Liver (tissue), 9 donors: ENCODE measurements around the gene IGF2. TPM values are rescaled to one million over a fixed set of nuclear protein-coding genes. Genes with fewer than 3 reads are reported as not detected.

Experiments used
- DNase-seq: peaks from one replicate; pipeline ENCODE4 v3.0.0-alpha.2; 2017; ENCODE audit warnings: low spot score
- H3K27ac ChIP-seq, 2 donors: one replicate each; pipeline ENCODE4 v1.7.0; 2013; ENCODE audit warnings: inconsistent platforms in 2 of 2, low read length in 2 of 2, control low read depth in 1 of 2, low read depth in 1 of 2, mild to moderate bottlenecking in 1 of 2
- H3K27me3 ChIP-seq, 4 donors: one replicate each; pipeline versions ENCODE4 v1.6.1 to v1.7.0; 2013; ENCODE audit warnings: low read length in 3 of 4, inconsistent platforms in 1 of 4, mild to moderate bottlenecking in 1 of 4, moderate library complexity in 1 of 4; ENCODE audit not compliant: control insufficient read depth in 4 of 4, insufficient read depth in 4 of 4
- H3K36me3 ChIP-seq, 4 donors: one replicate each; pipeline versions ENCODE4 v1.6.1 to v1.7.0; 2013; ENCODE audit warnings: low read length in 3 of 4, mild to moderate bottlenecking in 3 of 4, low read depth in 1 of 4, moderate library complexity in 1 of 4; ENCODE audit not compliant: control insufficient read depth in 4 of 4, insufficient read depth in 3 of 4
- H3K4me1 ChIP-seq, 4 donors: one replicate each; pipeline versions ENCODE4 v1.6.1 to v1.7.0; 2013; ENCODE audit warnings: low read length in 3 of 4, mild to moderate bottlenecking in 3 of 4, moderate library complexity in 1 of 4; ENCODE audit not compliant: control insufficient read depth in 4 of 4, insufficient read depth in 4 of 4
- H3K4me3 ChIP-seq, 3 donors: one replicate each; pipeline versions ENCODE4 v1.6.1 to v1.7.0; 2013; ENCODE audit warnings: low read length in 3 of 3, control low read depth in 1 of 3, low read depth in 1 of 3, mild to moderate bottlenecking in 1 of 3
- H3K9ac ChIP-seq, 2 donors: one replicate each; pipeline ENCODE4 v1.7.0; 2013; ENCODE audit warnings: low read length in 2 of 2, mild to moderate bottlenecking in 2 of 2, moderate library complexity in 2 of 2, control low read depth in 1 of 2, low read depth in 1 of 2
- H3K9me3 ChIP-seq, 4 donors: one replicate each; pipeline versions ENCODE4 v1.6.1 to v1.7.0; 2013; ENCODE audit warnings: low read length in 3 of 4; ENCODE audit not compliant: control insufficient read depth in 4 of 4
- EGR1 ChIP-seq, 2 donors: IDR thresholded peaks; 2 replicates each; pipeline ENCODE4 v1.6.1; 2016 to 2018; ENCODE audit warnings: antibody characterized with exemption in 2 of 2, low read depth in 2 of 2
- FOXA1 ChIP-seq: IDR thresholded peaks from 2 replicates; pipeline ENCODE4 v1.6.1; 2016; ENCODE audit warnings: antibody characterized with exemption
- FOXA2 ChIP-seq: IDR thresholded peaks from 2 replicates; pipeline ENCODE4 v1.6.1; 2016; ENCODE audit warnings: antibody characterized with exemption
- GABPA ChIP-seq, 2 donors: IDR thresholded peaks in 1 of 2; conservative IDR thresholded peaks in 1 of 2; 2 replicates each; pipeline ENCODE4 v1.6.1; 2016; ENCODE audit warnings: antibody characterized with exemption in 2 of 2, mild to moderate bottlenecking in 1 of 2, moderate library complexity in 1 of 2
- HNF4A ChIP-seq, 2 donors: conservative IDR thresholded peaks; 2 replicates each; pipeline ENCODE4 v1.6.1; 2016; ENCODE audit warnings: antibody characterized with exemption in 2 of 2, mild to moderate bottlenecking in 2 of 2
- HNF4G ChIP-seq: IDR thresholded peaks from 2 replicates; pipeline ENCODE4 v1.6.1; 2016; ENCODE audit warnings: antibody characterized with exemption
- NR2F2 ChIP-seq: IDR thresholded peaks from 2 replicates; pipeline ENCODE4 v1.6.1; 2016; ENCODE audit warnings: antibody characterized with exemption
- RAD21 ChIP-seq, 2 donors: IDR thresholded peaks; 2 replicates each; pipeline ENCODE4 v1.6.1; 2016; ENCODE audit warnings: antibody characterized with exemption in 2 of 2, mild to moderate bottlenecking in 2 of 2
- RXRA ChIP-seq, 2 donors: IDR thresholded peaks; 2 replicates each; pipeline ENCODE4 v1.6.1; 2017 to 2018; ENCODE audit warnings: antibody characterized with exemption in 2 of 2, mild to moderate bottlenecking in 1 of 2
- SP1 ChIP-seq: IDR thresholded peaks from 2 replicates; pipeline ENCODE4 v1.6.1; 2018; ENCODE audit warnings: antibody characterized with exemption, mild to moderate bottlenecking
- YY1 ChIP-seq: IDR thresholded peaks from 2 replicates; pipeline ENCODE4 v1.6.1; 2016; ENCODE audit warnings: antibody characterized with exemption, mild to moderate bottlenecking
- WGBS: extraction: QIAGEN DNeasy Blood & Tissue Kit; methylation state at CpG from one replicate; pipeline ENCODE4 v1.1.7; 2013; 5-methylcytosine and 5-hydroxymethylcytosine counted together
- polyA plus RNA-seq, 2 donors: library from polyadenylated mRNA; stranded (reverse) in 1 of 2; unstranded in 1 of 2; fragments of 200-250 nt in 1 of 2; fragments of >200 nt in 1 of 2; fragmentation: Nextera tagmentation in 1 of 2; extraction: Ambion mirVana in 1 of 2; gene quantifications; one replicate each; pipeline versions ENCODE4 v1.2.1 to v1.2.3, GENCODE V29; 2013 to 2015
- total RNA-seq, 2 donors: library from RNA; depleted of rRNA; stranded (reverse); fragments of >200 nt; gene quantifications; one replicate each; pipeline ENCODE4 v1.2.3, GENCODE V29; 2014
- TF ChIP-seq, protein P1 (sequence below): IDR thresholded peaks from 2 replicates; pipeline ENCODE4 v1.6.1; 2016; ENCODE audit warnings: antibody characterized with exemption, mild to moderate bottlenecking
- TF ChIP-seq, protein P2 (sequence below): fragments of 150-350 bp; IDR thresholded peaks from 2 replicates; pipeline ENCODE4 v1.5.1; 2017; ENCODE audit warnings: improper control_type of control experiment, low read depth, low read length; ENCODE audit not compliant: missing input control
- TF ChIP-seq, protein P3 (sequence below): IDR thresholded peaks from 2 replicates; pipeline ENCODE4 v1.6.1; 2016; ENCODE audit warnings: antibody characterized with exemption
- TF ChIP-seq, protein P4 (sequence below): IDR thresholded peaks from 2 replicates; pipeline ENCODE4 v1.6.1; 2016; ENCODE audit warnings: antibody characterized with exemption
- TF ChIP-seq, protein P5 (sequence below): IDR thresholded peaks from 2 replicates; pipeline ENCODE4 v1.6.1; 2016; ENCODE audit warnings: antibody characterized with exemption
- donor health status: healthy.
- donor health status: healthy.
- donor health status: healthy.
- donor health status: healthy.
- donor health status: healthy.

Gene IGF2
- total and polyA plus RNA-seq, 4 donors: 70.5 to 1,440 (median 192) TPM

DNA sequence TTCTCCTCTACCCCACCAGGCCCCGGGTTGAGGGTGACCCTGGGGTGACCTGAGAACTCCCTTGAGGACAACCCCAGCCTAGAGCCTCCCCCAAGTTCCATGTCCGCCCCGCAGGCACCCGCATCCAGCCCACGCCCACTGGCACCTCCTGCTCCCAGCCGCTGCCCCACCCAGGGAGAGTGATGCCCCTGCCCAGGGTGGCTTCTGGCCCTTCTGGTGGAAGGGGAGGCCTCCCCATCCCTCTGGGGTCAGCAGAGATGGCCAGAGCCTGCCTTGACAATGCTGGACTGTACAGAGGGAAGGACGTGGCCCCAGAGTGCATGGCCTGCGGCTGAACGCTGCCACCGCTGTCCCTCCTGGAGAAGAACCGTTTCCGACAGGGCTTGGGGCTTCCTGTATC is 33.5 kb upstream of the IGF2 start:
- Histone ChIP-seq H3K9ac (no peak overlapping the region), H3K4me3 (no peak overlapping the region), H3K27ac (no peak overlapping the region), H3K36me3 (no peaks in the 10 kb centered on the region), H3K27me3 (no peaks in the 10 kb centered on the region), H3K9me3 (no peaks in the 10 kb centered on the region), H3K4me1 (peaks cover 0 to 20% (median 8%) of the 10 kb centered on the region in 4 donors)
- no peak for TF ChIP-seq RXRA (IDR thresholded peaks at IDR 0.05)
- TF ChIP-seq, protein P1, sequence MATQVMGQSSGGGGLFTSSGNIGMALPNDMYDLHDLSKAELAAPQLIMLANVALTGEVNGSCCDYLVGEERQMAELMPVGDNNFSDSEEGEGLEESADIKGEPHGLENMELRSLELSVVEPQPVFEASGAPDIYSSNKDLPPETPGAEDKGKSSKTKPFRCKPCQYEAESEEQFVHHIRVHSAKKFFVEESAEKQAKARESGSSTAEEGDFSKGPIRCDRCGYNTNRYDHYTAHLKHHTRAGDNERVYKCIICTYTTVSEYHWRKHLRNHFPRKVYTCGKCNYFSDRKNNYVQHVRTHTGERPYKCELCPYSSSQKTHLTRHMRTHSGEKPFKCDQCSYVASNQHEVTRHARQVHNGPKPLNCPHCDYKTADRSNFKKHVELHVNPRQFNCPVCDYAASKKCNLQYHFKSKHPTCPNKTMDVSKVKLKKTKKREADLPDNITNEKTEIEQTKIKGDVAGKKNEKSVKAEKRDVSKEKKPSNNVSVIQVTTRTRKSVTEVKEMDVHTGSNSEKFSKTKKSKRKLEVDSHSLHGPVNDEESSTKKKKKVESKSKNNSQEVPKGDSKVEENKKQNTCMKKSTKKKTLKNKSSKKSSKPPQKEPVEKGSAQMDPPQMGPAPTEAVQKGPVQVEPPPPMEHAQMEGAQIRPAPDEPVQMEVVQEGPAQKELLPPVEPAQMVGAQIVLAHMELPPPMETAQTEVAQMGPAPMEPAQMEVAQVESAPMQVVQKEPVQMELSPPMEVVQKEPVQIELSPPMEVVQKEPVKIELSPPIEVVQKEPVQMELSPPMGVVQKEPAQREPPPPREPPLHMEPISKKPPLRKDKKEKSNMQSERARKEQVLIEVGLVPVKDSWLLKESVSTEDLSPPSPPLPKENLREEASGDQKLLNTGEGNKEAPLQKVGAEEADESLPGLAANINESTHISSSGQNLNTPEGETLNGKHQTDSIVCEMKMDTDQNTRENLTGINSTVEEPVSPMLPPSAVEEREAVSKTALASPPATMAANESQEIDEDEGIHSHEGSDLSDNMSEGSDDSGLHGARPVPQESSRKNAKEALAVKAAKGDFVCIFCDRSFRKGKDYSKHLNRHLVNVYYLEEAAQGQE: no peak
- TF ChIP-seq, protein P2, sequence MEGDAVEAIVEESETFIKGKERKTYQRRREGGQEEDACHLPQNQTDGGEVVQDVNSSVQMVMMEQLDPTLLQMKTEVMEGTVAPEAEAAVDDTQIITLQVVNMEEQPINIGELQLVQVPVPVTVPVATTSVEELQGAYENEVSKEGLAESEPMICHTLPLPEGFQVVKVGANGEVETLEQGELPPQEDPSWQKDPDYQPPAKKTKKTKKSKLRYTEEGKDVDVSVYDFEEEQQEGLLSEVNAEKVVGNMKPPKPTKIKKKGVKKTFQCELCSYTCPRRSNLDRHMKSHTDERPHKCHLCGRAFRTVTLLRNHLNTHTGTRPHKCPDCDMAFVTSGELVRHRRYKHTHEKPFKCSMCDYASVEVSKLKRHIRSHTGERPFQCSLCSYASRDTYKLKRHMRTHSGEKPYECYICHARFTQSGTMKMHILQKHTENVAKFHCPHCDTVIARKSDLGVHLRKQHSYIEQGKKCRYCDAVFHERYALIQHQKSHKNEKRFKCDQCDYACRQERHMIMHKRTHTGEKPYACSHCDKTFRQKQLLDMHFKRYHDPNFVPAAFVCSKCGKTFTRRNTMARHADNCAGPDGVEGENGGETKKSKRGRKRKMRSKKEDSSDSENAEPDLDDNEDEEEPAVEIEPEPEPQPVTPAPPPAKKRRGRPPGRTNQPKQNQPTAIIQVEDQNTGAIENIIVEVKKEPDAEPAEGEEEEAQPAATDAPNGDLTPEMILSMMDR: no peak
- TF ChIP-seq, protein P3, sequence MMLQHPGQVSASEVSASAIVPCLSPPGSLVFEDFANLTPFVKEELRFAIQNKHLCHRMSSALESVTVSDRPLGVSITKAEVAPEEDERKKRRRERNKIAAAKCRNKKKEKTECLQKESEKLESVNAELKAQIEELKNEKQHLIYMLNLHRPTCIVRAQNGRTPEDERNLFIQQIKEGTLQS: no peak
- TF ChIP-seq RAD21 (IDR thresholded peaks at IDR 0.05): no peak
- no peak for TF ChIP-seq SP1
- 74% methylated on average over 12 of the region's 12 CpGs for WGBS
- DNase-seq: no peak

DNA sequence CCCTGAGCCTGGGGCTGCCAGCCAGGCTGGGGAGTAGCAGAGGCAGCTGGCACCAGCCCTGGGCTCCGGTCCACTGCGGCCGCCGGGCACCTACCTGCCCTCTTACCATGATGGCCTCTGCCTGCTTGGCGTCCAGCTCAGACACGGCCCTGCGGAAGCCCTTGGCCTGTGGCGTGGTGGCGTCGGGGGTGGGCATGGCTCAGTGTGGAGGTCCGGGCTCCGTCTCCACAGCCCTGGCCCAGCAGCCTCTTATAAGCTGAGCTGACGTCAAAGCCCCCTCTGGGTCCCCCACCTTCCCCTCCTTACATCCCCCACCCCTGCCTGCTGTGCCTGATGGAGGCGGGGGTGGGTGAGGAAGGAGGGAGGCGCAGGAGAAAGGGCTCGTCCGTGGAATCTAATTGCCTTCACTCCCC is 32.4 kb upstream of the IGF2 start, which contains the start of gene TH:
Gene TH, minus strand, starts transcription at position 225 of the 413 bp plus-strand sequence. Its CDS starts 29 bp downstream, at position 196.
- TF ChIP-seq, protein P2: no peak
- no peak for TF ChIP-seq YY1
- TF ChIP-seq FOXA2: no peak
- TF ChIP-seq, protein P4, sequence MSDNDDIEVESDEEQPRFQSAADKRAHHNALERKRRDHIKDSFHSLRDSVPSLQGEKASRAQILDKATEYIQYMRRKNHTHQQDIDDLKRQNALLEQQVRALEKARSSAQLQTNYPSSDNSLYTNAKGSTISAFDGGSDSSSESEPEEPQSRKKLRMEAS: no peak
- no peak for TF ChIP-seq FOXA1
- TF ChIP-seq HNF4G: no peak
- TF ChIP-seq, protein P5, sequence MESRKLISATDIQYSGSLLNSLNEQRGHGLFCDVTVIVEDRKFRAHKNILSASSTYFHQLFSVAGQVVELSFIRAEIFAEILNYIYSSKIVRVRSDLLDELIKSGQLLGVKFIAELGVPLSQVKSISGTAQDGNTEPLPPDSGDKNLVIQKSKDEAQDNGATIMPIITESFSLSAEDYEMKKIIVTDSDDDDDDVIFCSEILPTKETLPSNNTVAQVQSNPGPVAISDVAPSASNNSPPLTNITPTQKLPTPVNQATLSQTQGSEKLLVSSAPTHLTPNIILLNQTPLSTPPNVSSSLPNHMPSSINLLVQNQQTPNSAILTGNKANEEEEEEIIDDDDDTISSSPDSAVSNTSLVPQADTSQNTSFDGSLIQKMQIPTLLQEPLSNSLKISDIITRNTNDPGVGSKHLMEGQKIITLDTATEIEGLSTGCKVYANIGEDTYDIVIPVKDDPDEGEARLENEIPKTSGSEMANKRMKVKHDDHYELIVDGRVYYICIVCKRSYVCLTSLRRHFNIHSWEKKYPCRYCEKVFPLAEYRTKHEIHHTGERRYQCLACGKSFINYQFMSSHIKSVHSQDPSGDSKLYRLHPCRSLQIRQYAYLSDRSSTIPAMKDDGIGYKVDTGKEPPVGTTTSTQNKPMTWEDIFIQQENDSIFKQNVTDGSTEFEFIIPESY: no peak
- no peak for TF ChIP-seq SP1
- no peak for TF ChIP-seq GABPA (IDR thresholded peaks at IDR 0.05 in 1 of 2, conservative IDR thresholded peaks at IDR 0.05 in 1 of 2)
- no peak for TF ChIP-seq EGR1 (IDR thresholded peaks at IDR 0.05; ENCODE audit: low read depth in 2 of 2)
- TF ChIP-seq, protein P3: no peak
- no peak for TF ChIP-seq RXRA (IDR thresholded peaks at IDR 0.05)
- no peak for TF ChIP-seq NR2F2
- TF ChIP-seq, protein P1: no peak
- no peak for TF ChIP-seq HNF4A (conservative IDR thresholded peaks at IDR 0.05)
- no peaks in the 10 kb centered on the region for H3K36me3 ChIP-seq
- no peak for DNase-seq
- H3K9ac ChIP-seq: no peak within 1 kb of the TSS
- H3K9me3 ChIP-seq: no peaks in the 10 kb centered on the region
- peaks cover 0 to 26% (median 12%) of the 10 kb centered on the region in 4 donors for H3K4me1 ChIP-seq
- no peaks in the 10 kb centered on the region for H3K27me3 ChIP-seq
- no peak within 1 kb of the TSS for H3K27ac ChIP-seq
- H3K4me3 ChIP-seq: no peak within 1 kb of the TSS
- WGBS: 48% methylated on average over 17 of the region's 17 CpGs
